Medulla oblongata (tissue), 1 donor: ENCODE data around the gene ABT1.
A peak's percentile ranks its signal among the peaks of the same experiment; 100 is the strongest.

Source experiments
- DNase-seq: peaks from one replicate; pipeline ENCODE4 v3.0.0-alpha.2; 2015; ENCODE audit errors: extremely low spot score

Gene ABT1

DNA sequence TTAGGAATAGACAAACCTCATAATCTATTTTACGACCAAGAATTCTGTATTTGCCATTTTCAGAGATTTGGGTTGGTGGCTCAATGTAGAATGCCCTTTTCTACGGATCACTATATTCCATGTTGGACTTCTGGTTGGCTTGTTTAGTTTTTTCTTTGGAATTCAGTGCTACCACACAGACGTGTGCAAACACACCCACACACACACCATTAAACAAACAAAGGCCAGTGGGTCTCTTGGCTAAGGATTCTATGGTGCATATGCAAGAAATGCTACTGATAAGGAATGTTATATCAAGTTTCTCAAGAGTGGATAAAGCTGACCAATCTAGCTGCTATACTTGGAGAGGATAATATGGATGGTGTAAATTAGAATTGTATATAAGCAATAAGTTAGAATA, 8.0 kb downstream of the ABT1 start:
- DNase-seq: no peak

DNA sequence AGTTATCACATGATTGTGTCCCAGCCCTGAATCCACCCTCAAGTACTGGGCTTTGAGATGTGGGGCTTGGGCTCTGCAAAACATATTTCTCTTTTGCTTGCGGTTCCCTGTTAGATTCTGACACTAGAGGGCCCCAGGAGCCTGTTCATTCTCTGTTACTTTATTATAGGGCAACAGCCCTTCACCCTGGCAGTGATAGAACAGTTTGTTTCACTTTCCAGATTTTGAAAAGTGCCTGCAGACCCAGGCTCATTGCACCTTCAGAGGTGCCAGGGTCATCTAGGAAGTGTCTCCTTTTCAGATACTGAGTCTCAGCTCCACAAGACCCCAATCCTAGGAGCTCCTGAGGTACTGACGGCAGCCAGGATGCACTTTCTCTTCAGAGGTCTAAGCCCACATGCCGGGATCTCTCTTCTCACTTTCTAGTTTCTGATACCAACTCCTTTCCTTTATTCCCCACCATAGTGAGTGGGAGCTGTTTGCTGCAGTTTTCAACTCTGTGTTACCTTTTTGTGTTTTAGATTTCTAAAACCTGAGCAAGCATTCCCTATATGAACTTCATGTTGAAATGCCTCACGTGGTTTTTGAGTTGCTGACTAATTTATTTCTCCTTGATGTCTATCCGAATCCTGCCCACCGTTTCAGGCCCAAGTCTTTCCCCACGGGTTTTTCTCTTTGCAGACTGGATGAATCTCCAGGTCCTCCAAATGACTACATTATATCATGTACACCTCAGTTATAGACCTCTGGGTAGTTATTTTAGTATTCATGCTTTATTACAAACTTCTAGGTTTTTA, 10.9 kb downstream of the ABT1 start:
- peak; percentile 61 for DNase-seq

DNA sequence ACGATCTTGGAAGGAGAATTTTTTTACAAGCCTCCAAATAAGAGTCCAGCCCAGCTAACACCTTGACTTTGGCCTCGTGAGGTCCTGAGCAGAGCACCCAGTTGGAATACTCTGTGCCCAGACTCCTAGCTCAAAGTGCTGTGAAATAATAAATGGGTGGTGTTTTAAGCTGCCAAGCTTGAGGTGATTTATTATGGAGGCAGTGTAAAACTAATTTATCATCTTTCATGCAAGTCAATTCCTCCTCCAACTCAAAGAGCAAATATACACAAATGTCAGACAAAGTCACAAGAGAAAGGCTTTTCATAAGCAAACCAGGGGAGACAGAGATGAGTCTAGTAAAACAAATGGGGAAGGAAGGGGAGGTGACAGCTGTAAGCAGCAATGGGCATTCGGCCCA, 12.7 kb downstream of the ABT1 start:
- DNase-seq: no peak

DNA sequence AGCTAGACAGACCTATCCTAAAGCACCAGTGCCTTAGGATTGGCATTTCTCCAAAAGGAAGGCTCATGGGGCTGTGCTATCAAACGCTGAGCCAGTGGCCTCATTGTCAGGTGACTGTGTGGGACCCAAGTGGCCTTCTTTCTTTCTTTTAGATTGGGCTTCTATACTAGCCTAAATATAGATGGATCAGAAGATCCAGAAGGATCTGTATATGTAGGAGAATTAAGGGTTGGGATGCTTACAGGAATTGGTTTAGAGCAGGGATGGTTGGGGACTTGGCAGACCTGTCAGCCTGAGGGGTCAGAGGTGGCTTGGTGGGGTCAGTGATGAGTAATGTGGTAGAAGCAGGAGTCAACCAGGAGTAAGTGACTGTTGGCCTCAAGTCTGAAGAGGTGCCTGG, 14.8 kb downstream of the ABT1 start:
- DNase-seq: no peak

DNA sequence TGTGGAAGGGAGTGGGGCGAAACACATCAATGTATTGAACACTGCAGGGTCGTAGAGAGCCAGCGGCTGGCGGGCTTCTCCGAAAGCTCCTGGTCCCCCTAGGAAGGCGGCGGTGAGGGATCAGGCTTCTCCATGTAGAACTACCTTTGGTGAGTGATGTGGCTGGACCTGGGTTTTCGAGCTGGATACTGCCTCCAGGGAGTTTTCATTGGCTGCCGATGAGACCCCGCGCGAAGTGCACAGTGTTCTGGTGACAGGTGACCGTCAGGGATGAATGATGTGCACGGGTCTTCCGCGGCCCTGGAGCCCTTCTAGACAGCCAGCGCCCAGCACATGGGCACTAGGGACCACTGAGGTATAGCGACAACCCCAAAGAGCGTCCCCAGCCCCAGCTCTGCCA, 16.4 kb downstream of the ABT1 start:
- DNase-seq: no peak

DNA sequence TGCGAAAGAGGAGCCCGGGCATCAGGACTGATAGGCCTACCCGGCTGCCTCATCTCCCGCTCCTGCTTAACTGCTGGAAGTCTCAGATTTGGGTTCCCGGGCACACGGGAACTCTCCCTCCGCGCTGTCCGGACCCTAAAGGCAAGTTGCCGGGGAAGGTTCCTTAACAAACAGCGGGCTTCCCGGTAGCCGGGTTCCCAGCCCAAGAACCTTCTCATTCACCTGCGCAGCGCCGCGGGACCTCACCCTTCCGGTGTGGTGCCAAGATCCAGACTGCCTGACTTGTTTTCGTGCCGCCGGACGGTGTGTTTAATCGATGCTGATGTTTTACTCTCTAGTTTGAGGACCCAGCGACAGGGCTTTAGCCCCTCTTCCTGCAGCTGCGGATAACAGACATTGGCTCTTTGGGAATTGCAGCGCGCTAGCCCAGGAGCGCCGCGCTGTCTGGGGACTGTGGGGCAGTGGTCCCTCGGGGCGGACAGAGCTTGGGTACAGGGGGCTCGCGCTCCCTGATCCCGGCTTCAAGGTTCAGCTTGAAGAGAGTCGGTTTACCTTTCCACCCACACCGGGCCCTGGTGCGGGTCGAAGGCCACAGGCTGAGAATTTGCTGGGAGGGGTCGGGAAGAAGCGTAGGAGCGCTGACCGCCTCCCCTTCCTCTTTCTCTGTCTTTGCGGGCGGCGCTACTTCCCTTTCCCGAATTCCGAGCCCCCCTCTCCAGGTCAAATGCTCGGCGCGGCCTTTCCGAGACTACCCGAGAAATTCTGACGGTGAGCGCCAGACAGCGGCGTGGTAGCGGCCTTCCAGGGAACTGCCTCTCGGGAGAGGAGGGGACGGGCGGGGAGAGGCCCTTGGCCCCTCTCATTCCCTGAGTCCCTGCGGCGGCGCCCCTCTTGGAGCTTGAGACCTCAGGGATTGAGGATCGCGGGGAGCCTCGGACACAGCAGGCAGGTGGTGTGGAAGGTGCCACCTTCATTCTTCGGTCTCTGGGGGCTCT, 17.2 kb downstream of the ABT1 start:
- DNase-seq: no peak

DNA sequence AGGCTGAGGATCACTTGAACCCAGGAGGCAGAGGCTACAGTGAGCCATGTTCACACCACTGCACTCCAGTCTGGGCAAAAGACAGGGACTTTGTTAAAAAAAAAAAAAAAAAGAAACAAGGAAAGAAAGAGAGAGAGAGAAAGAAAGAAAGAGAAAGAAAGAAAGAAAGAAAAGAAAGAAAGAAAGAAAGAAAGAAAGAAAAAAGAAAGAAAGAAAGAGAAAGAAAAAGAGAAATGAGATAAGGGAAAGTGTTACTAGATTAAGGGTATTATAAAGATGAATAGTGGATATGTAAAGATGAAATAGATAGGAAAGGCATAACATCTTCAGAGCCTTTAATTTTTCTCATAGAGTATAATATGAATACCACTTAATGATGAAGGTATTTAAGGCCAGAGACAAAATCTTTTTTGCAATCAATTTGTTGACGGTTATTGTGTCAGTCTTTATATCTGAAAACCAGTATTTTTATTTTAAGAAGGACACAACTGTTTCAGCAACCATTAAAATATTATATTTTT, 26.6 kb downstream of the ABT1 start:
- DNase-seq: no peak

DNA sequence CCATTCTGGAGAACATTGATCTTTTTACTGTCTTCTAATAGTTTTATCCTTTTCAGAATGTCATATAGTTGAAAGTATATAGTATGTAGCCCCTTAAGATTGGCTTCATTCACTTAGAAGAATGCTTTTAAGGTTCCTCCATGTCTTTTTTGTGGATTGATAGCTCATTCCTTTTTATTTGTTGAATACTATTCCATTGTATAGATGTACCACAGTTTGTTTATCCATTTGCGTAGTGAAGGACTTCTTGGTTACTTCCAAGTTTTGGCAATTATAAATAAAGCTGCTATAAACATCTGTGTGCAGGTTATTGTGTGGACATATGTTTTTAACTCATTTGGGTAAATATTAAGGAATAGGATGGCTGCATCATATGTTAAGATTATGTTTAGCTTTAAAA, 27.8 kb downstream of the ABT1 start:
- DNase-seq: no peak

DNA sequence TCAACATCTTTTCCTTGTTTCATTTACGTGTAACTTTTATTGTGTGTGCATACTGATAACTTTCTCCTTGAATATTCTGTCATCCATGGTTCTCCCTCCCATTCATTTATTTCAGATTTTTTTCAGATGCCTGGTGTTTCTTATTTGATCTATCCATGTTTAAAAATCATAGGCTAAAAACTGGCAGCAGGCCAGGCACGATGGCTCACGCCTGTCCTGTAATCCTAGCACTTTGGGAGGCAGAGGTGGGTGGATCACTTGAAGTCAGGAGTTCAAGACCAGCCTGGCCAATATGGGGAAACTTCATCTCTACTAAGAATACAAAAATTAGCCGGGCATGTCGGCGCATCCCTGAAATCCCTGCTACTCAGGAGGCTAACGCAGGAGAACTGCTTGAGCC, 31.1 kb downstream of the ABT1 start:
- DNase-seq: no peak

DNA sequence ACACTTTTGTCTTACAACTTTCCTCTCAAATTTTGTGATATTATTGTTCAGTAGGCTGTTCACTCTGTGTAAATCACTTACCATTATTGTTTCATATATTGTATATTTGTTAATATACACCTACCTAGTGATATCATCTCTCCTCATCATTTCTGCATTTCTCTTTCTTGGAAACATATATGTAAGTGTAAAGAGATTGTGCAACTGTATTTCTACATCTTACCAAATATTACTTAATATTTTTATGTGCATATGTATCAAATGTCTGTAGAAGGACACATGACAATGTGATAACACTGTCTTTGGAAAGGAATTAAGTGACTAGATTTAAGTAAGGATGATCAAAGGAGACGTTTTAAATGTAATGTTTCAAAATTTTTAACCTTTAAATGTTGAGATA, 32.6 kb downstream of the ABT1 start:
- DNase-seq: no peak

DNA sequence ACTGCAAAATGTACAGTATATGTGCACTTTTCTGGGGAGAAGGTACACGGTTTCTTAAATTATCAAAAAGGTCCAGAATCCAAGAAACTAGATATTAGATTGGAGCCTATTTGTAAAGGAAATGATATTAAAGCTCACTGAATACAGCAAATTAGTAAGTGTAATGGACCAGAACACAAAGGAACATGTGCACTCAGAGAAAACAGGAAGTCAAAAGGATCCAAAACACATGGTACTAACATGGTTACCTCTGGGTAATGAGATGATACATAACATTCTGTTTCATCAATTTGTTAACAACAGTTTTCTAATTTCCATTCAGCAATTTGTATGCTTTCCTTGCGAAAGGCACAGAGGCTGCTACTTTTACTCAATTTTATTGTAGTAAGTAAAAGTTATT, 44.1 kb downstream of the ABT1 start:
- no peak for DNase-seq

DNA sequence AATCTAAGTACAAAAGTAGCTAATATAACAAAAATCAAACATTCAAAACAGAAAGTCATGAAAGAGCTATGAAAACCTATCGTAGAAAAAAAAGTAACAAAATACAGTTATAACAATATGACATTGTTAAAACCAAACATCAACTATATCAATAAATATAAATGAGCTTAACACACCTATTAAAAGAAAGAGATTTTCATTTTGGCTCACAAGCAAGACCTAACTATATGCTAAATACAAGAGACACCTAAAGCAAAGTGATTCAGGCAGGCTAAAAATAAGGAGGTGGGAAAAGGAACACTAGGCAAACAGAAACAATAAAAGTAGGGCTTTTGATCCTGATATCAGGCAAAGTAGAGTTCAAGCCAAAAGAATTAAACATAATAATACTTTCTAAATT, 49.3 kb downstream of the ABT1 start:
- DNase-seq: no peak
